NCI-H2107 (cell line): ENCODE results near the gene HAL.
"Not testable (repeated sequence)": the region's sequence is repeated elsewhere in the genome, so short reads cannot be mapped to it uniquely, and the experiment has no call there.

Experiments
- DNase-seq: peaks from one replicate; lab custom pipeline; 2025; lab: John Stamatoyannopoulos, UW

HAL gene

GRCh38 chr12:95975491-95975890, 20.7 kb downstream of the HAL start:
- no peak for DNase-seq

- DNase-seq: no peak
These were observed 21.8 kb downstream of the HAL start for GRCh38 chr12:95974358-95974757.

GRCh38 chr12:95972832-95973456, 23.2 kb downstream of the HAL start:
- DNase-seq: no peak

DNA sequence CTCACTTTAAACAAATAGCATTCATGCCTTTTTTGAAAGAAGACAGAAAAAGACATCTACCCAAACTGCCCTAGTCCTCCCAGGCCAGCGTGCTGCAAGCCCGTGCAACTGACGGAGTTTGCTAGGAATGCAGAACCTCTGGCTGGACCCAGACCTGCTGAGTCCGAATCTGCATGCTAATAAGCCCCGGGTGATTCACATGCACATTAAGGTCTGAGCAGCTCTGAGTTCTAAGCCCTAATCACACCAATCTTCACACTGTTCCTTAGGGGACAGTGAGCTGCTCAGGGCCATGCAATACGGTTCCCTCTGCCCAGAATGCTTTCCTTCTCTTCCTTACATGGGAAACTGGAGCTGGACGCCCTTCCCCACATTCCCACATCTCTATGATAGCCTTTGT, 25.2 kb downstream of the HAL start:
- DNase-seq: no peak

DNA sequence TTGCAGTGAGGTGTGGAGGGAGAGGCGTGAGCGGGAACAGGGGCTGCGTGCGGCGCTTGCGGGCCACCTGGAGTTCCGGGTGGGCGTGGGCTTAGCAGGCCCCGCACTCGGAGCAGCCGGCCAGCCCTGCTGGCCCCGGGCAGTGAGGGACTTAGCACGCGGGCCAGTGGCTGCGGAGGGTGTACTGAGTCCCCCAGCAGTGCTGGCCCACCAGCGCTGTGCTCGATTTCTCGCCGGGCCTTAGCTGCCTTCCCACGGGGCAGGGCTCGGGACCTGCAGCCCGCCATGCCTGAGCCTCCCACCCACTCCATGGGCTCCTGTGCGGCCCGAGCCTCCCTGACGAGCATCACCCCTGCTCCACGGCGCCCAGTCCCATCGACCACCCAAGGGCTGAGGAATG, 27.0 kb downstream of the HAL start:
- DNase-seq: not testable (repeated sequence)

DNA sequence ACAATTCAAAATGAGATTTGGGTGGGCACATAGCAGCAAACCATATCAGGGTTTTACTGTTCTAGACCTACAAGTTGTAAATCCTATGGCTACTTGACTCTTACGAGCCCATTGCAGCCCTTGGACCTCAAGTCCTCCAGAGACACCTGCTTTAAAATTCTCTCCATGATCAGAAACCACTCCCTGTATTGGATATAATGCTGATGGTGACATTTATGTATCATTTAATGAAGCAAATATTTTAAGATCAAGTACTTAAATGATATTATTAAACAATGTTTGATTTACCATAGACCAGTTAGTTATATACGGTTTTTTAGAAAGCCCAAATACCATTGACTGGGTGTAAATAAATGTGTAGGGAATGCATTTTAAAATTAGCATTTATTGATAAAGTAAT, 28.8 kb downstream of the HAL start:
- DNase-seq: no peak

DNA sequence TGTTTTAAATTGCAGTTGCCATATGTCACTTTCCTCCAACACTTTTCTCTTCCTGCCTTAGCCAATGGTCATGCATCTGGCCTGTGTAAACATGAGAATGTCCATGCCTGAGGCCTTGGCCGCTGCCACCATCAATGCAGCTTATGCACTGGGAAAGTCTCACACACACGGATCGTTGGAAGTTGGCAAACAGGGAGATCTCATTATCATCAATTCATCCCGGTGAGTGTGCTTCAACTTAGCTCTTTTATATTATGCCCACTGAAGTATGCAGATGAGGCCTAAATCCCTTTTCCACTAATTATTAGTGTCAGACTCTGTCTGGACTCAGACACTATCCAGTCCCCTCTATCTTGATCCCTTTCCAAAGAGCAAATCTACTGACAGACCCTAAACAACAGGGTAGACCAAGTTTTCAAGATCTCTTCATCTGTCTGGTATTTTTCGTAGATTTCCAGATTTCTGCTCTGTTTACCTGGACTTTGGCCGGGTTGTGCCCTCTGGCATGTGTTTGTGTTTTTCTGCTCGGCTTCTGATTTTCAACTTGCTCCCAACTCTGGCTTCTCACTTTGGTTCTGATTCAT, 29.8 kb downstream of the HAL start:
- DNase-seq: no peak

DNA sequence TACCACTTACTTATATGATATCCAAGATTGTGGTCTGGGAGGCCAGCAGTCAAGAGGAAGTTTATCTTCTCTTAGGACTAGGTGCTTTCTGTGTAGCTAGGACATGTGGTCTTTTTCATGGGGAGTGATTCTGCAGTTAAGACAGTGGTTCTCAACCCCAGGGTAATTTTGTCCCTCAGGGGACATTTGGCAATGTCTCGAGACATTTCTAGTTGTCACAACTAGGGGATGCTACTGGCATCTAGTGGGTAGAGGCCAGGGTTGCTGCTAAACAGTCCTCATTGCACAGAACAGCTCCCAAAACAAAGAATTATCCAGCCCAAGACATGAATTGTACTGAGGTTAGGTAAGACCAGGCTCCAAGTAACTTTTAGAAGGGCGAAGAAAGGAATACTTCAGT, 33.0 kb downstream of the HAL start:
- DNase-seq: no peak

DNA sequence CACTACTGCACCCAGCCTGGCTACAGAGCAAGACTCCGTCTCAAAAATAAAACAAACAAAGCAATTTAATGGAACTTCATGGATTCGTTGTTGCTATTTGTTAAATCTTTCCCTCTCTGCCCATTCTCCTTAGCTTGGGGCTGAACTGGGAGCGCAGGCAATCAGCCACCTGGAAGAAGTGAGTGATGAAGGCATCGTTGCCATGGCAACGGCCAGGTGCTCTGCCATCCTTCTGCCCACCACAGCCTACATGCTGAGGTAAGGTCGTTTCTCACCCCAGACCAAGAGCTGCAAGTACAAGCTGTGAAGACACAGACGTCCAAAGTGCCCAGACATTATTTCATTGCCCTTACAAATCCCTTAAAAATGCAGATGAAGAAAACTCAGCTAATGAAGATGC, 33.9 kb downstream of the HAL start:
- DNase-seq: no peak

GRCh38 chr12:95960241-95960640, 35.9 kb downstream of the HAL start:
- DNase-seq: no peak

DNA sequence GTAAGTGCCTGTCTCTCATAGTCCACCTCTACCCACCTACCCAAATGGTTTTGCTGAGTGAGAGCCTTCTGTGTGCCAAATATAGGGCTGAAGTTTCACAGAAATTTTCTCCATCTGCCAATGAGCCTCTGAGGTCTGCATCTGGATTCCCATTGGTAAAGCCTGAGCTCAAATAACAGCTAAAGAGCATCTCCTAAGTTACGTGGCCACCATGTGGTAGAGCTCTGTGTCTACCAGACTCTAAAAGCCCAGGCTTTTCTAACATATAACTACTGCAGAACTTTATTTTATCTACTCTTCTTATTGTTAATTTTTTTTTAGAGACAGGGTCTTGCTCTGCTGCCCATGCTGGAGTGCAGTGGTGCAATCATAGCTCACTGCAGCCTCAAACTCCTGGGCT, 37.0 kb downstream of the HAL start:
- DNase-seq: no peak

- DNase-seq: no peak
These were observed 39.5 kb downstream of the HAL start for GRCh38 chr12:95956557-95957145.

DNA sequence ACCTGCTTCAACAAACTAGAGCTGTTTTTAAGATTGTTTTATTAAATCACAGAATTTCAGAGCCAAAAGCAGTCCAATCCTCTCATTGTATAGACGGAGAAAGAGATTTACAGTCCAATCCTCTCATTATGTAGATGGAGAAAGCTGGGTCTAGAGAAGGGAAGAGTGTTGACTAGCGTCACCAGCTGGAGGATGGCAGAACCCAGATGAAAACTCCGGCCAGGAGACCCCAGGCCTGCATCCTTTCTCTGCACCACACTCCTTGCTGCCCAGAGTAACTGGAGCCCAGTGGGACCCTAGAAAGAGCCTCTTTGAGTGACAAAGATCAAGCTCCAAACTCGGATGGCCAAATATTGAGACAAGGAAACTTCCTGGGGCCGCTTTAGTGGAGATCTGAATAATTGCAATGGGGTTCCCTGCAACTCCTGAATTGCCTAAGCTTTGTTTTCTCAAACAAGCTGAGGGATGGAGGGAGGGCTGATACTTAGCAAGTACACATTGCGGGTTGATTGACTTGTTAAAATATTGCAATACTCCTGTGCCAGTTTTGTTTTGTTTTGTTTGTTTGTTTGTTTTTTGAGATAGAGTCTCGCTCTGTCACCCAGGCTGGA, 40.5 kb downstream of the HAL start:
- DNase-seq: no peak

DNA sequence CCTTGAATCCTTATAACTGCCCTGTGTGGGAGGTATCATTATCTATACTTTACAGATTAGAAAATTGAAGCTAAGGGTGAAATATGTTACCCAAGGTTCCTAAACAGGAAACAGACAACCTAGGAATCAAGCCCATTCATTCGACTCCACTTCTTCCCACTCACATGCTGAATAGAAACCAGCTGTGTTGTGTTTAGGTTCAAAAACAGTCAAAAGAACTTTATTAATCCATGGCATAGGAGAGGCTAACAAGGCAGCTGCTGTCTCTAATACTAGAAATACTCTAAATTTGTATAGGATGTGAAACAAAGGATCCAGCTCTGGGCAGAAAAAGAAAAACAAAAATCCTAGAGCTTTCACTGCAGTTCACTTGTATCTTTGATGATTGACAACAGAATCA, 43.1 kb downstream of the HAL start:
- no peak for DNase-seq

- no peak for DNase-seq
These were observed 44.6 kb downstream of the HAL start for GRCh38 chr12:95951515-95951914.

DNA sequence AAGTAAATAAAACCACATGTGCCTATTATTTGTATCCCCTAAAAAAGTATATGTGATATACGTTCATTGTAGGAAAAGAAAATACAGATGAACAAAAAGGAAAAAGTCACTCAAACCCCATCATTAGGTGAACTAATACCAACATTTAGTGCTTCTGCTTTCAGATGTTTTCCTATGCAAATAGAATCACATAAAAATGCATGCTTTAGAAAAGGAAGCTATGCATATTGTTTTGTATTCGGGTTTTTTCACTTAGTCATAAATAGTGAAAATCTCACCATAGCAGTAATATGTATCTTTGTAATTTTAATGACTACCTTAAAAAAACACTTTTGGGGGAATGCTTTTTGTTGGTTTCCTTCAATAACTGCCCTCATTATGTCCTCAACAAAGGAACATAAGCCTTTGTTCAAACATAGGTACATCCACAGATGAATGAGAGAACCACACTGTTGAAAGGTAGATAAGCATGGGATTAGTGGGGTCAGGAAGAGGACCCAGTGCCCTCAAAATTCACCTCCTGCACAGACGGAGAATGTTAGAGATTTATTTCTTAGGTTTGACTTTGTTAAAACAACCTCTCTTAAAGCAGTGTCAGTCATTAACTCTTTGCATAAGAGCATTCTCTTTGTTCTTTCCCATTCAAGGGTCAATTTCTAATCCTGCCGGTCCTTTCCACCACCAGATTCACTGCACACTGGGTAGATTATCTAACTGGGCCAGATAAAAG, 46.5 kb downstream of the HAL start:
- no peak for DNase-seq

DNA sequence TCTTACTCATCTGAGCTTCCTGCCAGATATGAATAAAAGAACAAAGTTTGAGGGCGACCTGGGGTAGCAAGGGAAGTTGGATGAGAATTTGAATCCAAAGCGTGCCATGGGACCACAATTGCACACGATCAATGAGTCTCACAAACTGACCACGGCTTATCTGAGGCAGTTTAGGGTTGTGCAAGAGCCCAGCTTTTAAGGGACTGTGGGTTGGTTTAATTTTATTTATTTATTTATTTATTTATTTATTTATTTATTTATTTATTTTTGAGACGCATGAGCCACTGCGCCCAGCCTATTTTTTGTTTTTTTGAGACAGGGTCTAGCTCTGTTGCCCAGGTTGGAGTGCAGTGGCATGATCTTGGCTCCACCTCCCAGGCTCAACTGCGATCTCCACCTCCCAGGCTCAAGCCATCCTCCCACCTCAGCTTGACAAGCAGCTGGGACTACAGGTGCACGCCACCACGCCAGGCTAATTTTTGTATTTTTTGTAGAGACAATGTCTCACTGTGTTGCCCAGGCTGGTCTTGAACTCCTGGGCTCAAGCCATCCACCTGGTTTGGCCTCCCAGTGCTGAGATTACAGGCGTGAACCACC, 51.9 kb downstream of the HAL start:
- no peak for DNase-seq

GRCh38 chr12:95943330-95943842, 52.8 kb downstream of the HAL start, which contains the start of gene AMDHD1:
TSS of gene AMDHD1 (plus strand) at chr12:95943331. CDS start at chr12:95943399, 68 bp downstream.
- no peak for DNase-seq

GRCh38 chr12:95942524-95943329, 53.4 kb downstream of the HAL start, which contains the start of gene CCDC38:
TSS of gene CCDC38 (minus strand) at chr12:95942614. CDS start at chr12:95936509, 6,105 bp downstream.
- peak; percentile 47 for DNase-seq

- DNase-seq: no peak
These were observed 54.0 kb downstream of the HAL start for GRCh38 chr12:95942101-95942523.

GRCh38 chr12:95940514-95940913, 55.6 kb downstream of the HAL start:
- no peak for DNase-seq
